ENCODE results near the gene ACOT2.

DNA sequence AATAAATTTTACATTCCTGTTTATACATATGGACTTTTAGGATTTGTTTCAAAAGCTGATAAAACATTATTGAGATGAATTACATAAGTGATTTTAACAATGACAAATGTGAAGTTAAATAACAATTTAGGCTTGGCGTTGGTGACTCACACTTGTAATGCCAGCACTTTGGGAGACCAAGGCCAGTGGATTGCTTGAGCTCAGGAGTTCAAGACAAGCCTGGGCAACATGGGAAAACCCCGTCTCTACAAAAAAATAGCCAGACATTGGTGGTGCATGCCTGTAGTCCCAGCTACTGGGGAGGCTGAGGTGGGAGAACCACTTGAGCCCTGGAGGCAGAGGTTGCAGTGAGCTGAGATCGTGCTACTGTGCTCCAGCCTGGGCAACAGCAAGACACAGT, 7.4 kb downstream of the ACOT2 start:
- TF ChIP-seq, protein P1, sequence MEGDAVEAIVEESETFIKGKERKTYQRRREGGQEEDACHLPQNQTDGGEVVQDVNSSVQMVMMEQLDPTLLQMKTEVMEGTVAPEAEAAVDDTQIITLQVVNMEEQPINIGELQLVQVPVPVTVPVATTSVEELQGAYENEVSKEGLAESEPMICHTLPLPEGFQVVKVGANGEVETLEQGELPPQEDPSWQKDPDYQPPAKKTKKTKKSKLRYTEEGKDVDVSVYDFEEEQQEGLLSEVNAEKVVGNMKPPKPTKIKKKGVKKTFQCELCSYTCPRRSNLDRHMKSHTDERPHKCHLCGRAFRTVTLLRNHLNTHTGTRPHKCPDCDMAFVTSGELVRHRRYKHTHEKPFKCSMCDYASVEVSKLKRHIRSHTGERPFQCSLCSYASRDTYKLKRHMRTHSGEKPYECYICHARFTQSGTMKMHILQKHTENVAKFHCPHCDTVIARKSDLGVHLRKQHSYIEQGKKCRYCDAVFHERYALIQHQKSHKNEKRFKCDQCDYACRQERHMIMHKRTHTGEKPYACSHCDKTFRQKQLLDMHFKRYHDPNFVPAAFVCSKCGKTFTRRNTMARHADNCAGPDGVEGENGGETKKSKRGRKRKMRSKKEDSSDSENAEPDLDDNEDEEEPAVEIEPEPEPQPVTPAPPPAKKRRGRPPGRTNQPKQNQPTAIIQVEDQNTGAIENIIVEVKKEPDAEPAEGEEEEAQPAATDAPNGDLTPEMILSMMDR (conservative IDR thresholded peaks at IDR 0.05; ENCODE audit: low read depth, low read length) = no peak
- no peak for TF ChIP-seq EZH2 (IDR thresholded peaks at IDR 0.05; ENCODE audit: borderline replicate concordance, low read depth, low read length, poor library complexity, severe bottlenecking)
